GM12878 (cell line): ENCODE results near the gene ERAL1. TPM values are rescaled to one million over a fixed set of nuclear protein-coding genes. Genes with fewer than 3 reads are reported as not detected.
"Not testable (repeated sequence)": the region's sequence is repeated elsewhere in the genome, so short reads cannot be mapped to it uniquely, and the experiment has no call there.

Experiments used
- ATAC-seq: fragments of 200-7000 bp; cut with Tn5 transposase; 3 replicates; pipeline ENCODE4 v1.9.1; 2020; ENCODE audit warnings: mild to moderate bottlenecking, moderate library complexity
- BruUV-seq: library from RNA; stranded (reverse); fragments of 400-500 nt; replicated peaks from 2 replicates; lab custom pipeline; 2021; lab: Mats Ljungman, UMichigan
- CTCF ChIA-PET: fragments of 300-600 bp; sonication (Branson Sonifier 250); formaldehyde crosslinking; extraction: SDS; loops from one replicate; lab custom pipeline; 2021; ENCODE audit warnings: inconsistent platforms; lab: Yijun Ruan, JAX
- POLR2A ChIA-PET: fragments of 350-600 bp; formaldehyde crosslinking; extraction: SDS; loops from one replicate; lab custom pipeline; 2021; ENCODE audit warnings: inconsistent platforms; lab: Charles Lee
- RAD21 ChIA-PET: fragments of 300-600 bp; sonication (Branson Sonifier 250); formaldehyde crosslinking; loops from one replicate; lab custom pipeline; 2023; ENCODE audit warnings: antibody characterized with exemption; ENCODE audit not compliant: unreplicated experiment; lab: Charles Lee
- SMC1A ChIA-PET: fragments of 300-600 bp; sonication (Branson Sonifier 250); formaldehyde crosslinking; loops from one replicate; lab custom pipeline; 2023; ENCODE audit not compliant: unreplicated experiment, uncharacterized antibody; lab: Charles Lee
- DNase-seq: peaks from one replicate; pipeline ENCODE4 v3.0.0-alpha.2; 2011; ENCODE audit warnings: low read depth, low spot score
- FAIRE-seq: peaks from 3 replicates; lab custom pipeline; 2011; peaks lifted over from hg19 to GRCh38; lab: Jason Lieb, UNC
- H2AFZ ChIP-seq: 2 replicates; pipeline ENCODE4 v1.6.0; 2011; ENCODE audit warnings: low read depth, low read length, control low read depth; ENCODE audit not compliant: control insufficient read depth
- H3K27ac ChIP-seq: 2 replicates; pipeline ENCODE4 v1.5.1; 2011; ENCODE audit warnings: control low read depth; ENCODE audit not compliant: control insufficient read depth, insufficient read depth
- H3K27me3 ChIP-seq, 2 experiments: replicated peaks in 1 of 2; 2 replicates each; pipeline versions ENCODE4 v1.6.0 to v1.6.1; 2011; ENCODE audit warnings: low read length in 1 of 2; ENCODE audit not compliant: control insufficient read depth in 2 of 2, insufficient read depth in 2 of 2
- H3K36me3 ChIP-seq, 2 experiments: 2 replicates each; pipeline ENCODE4 v1.5.1; 2011; ENCODE audit warnings: low read length in 1 of 2; ENCODE audit not compliant: control insufficient read depth in 2 of 2, insufficient read depth in 2 of 2
- H3K4me1 ChIP-seq: 2 replicates; pipeline ENCODE4 v1.6.1; 2011; ENCODE audit warnings: mild to moderate bottlenecking, low read length, moderate library complexity, mixed read lengths; ENCODE audit not compliant: control insufficient read depth, insufficient read depth
- H3K4me2 ChIP-seq: 2 replicates; pipeline ENCODE4 v1.6.0; 2011; ENCODE audit warnings: control low read depth; ENCODE audit not compliant: control insufficient read depth, insufficient read depth
- H3K4me3 ChIP-seq: fragments of 200-600 bp; sonication (generic); 2 replicates; pipeline ENCODE4 v1.5.1; 2016
- H3K79me2 ChIP-seq: 2 replicates; pipeline ENCODE4 v1.6.0; 2011; ENCODE audit warnings: low read length; ENCODE audit not compliant: control insufficient read depth, insufficient read depth
- H3K9ac ChIP-seq: 2 replicates; pipeline ENCODE4 v1.8.0; 2011; ENCODE audit warnings: low read length, control low read depth, mixed read lengths; ENCODE audit not compliant: control insufficient read depth, insufficient read depth
- H3K9me3 ChIP-seq: replicated peaks from 3 replicates; pipeline ENCODE4 v1.5.1; 2011; ENCODE audit warnings: mild to moderate bottlenecking, low read length; ENCODE audit not compliant: control insufficient read depth, insufficient read depth
- H4K20me1 ChIP-seq: 2 replicates; pipeline ENCODE4 v1.6.0; 2011; ENCODE audit not compliant: control insufficient read depth, insufficient read depth
- BHLHE40 ChIP-seq, 2 experiments: fragments of 450-650 bp in 1 of 2; IDR thresholded peaks; 2 replicates each; pipeline ENCODE4 v1.6.1; 2011 to 2017; ENCODE audit warnings: low read depth in 2 of 2, borderline replicate concordance in 1 of 2, improper control_type of control experiment in 1 of 2, low read length in 1 of 2, mild to moderate bottlenecking in 1 of 2
- CEBPB ChIP-seq, 2 experiments: fragments of 150-350 bp in 1 of 2; IDR thresholded peaks; 2 replicates each; pipeline ENCODE4 v1.6.1; 2012 to 2014; ENCODE audit warnings: low read depth in 2 of 2, low read length in 2 of 2, borderline replicate concordance in 1 of 2, inconsistent platforms in 1 of 2
- EP300 ChIP-seq, 2 experiments: fragments of 150-350 bp in 1 of 2; IDR thresholded peaks; 2 replicates each; pipeline ENCODE4 v1.6.1; 2011 to 2012; ENCODE audit warnings: low read depth in 2 of 2, low read length in 2 of 2, borderline replicate concordance in 1 of 2, improper control_type of control experiment in 1 of 2, inconsistent platforms in 1 of 2; ENCODE audit not compliant: control insufficient read depth in 1 of 2
- MEF2A ChIP-seq: IDR thresholded peaks from 2 replicates; pipeline ENCODE4 v1.6.1; 2011; ENCODE audit warnings: low read depth, mild to moderate bottlenecking, low read length, moderate library complexity; ENCODE audit not compliant: insufficient read depth
- MEF2B ChIP-seq: fragments of 450-650 bp; IDR thresholded peaks from 2 replicates; pipeline ENCODE4 v1.6.1; 2018; ENCODE audit warnings: mild to moderate bottlenecking, moderate library complexity; ENCODE audit not compliant: partially characterized antibody, poor library complexity, severe bottlenecking
- MTA2 ChIP-seq: fragments of 450-650 bp; IDR thresholded peaks from 2 replicates; pipeline ENCODE4 v1.6.1; 2016; ENCODE audit warnings: low read depth, mild to moderate bottlenecking, moderate library complexity
- NBN ChIP-seq: fragments of 450-650 bp; IDR thresholded peaks from 2 replicates; pipeline ENCODE4 v1.6.1; 2016
- NFIC ChIP-seq: IDR thresholded peaks from 2 replicates; pipeline ENCODE4 v1.6.1; 2012; ENCODE audit warnings: low read depth, mild to moderate bottlenecking, inconsistent platforms, low read length, moderate library complexity
- YBX1 ChIP-seq: fragments of 450-650 bp; IDR thresholded peaks from 2 replicates; pipeline ENCODE4 v1.6.1; 2016; ENCODE audit warnings: antibody characterized with exemption
- ZNF384 ChIP-seq: IDR thresholded peaks from 2 replicates; pipeline ENCODE4 v1.6.1; 2012; ENCODE audit warnings: low read depth, mild to moderate bottlenecking, low read length, improper control_type of control experiment, borderline replicate concordance
- WGBS: methylation state at CpG from one replicate; pipeline ENCODE4 v1.1.6; 2016; ENCODE audit warnings: low lambda C conversion rate; ENCODE audit not compliant: insufficient replicate concordance, insufficient coverage; ENCODE audit errors: missing lambda C conversion rate; 5-methylcytosine and 5-hydroxymethylcytosine counted together
- in situ Hi-C: fragments of 300-500 bp; cut with MboI; formaldehyde crosslinking; loops from 9 replicates; pipeline ENCODE4 v1.14.3; 2018; ENCODE audit warnings: mixed read lengths
- intact Hi-C: fragments of 100-400 bp; cut with micrococcal nuclease; formaldehyde crosslinking; loops from one replicate; pipeline ENCODE4 v1.14.2; 2022; ENCODE audit not compliant: unreplicated experiment
- polyA plus RNA-seq, 11 experiments: library from polyadenylated mRNA; depleted of rRNA in 4 of 11; unstranded in 6 of 11; stranded (reverse) in 5 of 11; fragments of >200 nt; fragmentation: Nextera tagmentation in 4 of 11; fragmentation: Illumina TruSeq in 1 of 11; extraction: Ambion mirVana in 4 of 11; extraction: Trizol in 1 of 11; gene quantifications; 1 replicate in 1 of 11; 2 replicates in 10 of 11; pipeline versions ENCODE4 v1.2.1 to v1.2.3, GENCODE V29; 2011 to 2016; ENCODE audit warnings: inconsistent platforms in 2 of 11, missing spikeins in 2 of 11, low read depth in 1 of 11
- total RNA-seq, 4 experiments: library from RNA; depleted of rRNA in 3 of 4; stranded (reverse); fragments of >200 nt in 3 of 4; fragmentation: Illumina TruSeq in 1 of 4; extraction: Trizol in 1 of 4; gene quantifications; 2 replicates each; pipeline versions ENCODE4 v1.2.1 to v1.2.3, GENCODE V29; 2013 to 2021
- TF ChIP-seq, protein P1 (sequence below): fragments of 450-650 bp; IDR thresholded peaks from 2 replicates; pipeline ENCODE4 v1.6.1; 2016; ENCODE audit warnings: mild to moderate bottlenecking
- TF ChIP-seq, protein P2 (sequence below): fragments of 450-650 bp; IDR thresholded peaks from 2 replicates; pipeline ENCODE4 v1.6.1; 2017; ENCODE audit warnings: mild to moderate bottlenecking, moderate library complexity

ERAL1 gene
- total and polyA plus RNA-seq, 10 of the 15 experiments (the other 5 are each of a cell fraction or from before 2014, with no cell fraction given) = 27.7 to 175 (median 104) TPM

GRCh38 chr17:28893248-28894183 lies 38.7 kb downstream of the ERAL1 start:
- not testable (repeated sequence) for H4K20me1 ChIP-seq, H3K27me3 ChIP-seq, BruUV-seq, H2AFZ ChIP-seq, FAIRE-seq, H3K9me3 ChIP-seq, H3K36me3 ChIP-seq
- RAD21 ChIA-PET = interaction anchor here (0.8 to 3.4 kb wide), 15 partner anchors 9 to 247 kb away, joined by 3 to 22 read pairs (median 5); partner anchors contain the start of genes DHRS13, FAM222B, PHF12 and RPL23A
- Histone ChIP-seq H3K4me3 (peak overlapping the region; percentile 52; the same call in 1 of the 2 replicates), H3K79me2 (peaks cover 20% of the 10 kb centered on the region), H3K27ac (peak overlapping the region; percentile 95), H3K4me2 (peak overlapping the region; percentile 91), H3K4me1 (peaks cover 55% of the 10 kb centered on the region), H3K9ac (peak overlapping the region; percentile 68)
- in situ Hi-C loops (loop anchor here (25.0 kb wide), 1 partner anchor 1406 kb away; no protein-coding TSS in a partner anchor), intact Hi-C loops (loop anchor here (2.0 kb wide), 1 partner anchor 167 kb away; the partner anchor contains the start of gene TLCD1)
- DNase-seq (peak; percentile 90), ATAC-seq (peak; percentile 12)
- SMC1A ChIA-PET = interaction anchor here (1.0 to 4.3 kb wide), 16 partner anchors 8 to 168 kb away, joined by 3 to 19 read pairs (median 5); partner anchors contain the start of genes ERAL1, NEK8 and PHF12
- CTCF ChIA-PET = interaction anchor here (0.9 to 5.4 kb wide), 9 partner anchors 8 to 174 kb away, joined by 3 to 31 read pairs (median 4); partner anchors contain the start of genes DHRS13, FAM222B, NEK8 and RPL23A
- 2% methylated on average over 16 of the region's 16 CpGs for WGBS
- POLR2A ChIA-PET = interaction anchor here (0.6 to 3.5 kb wide), 18 partner anchors 8 to 249 kb away, joined by 3 to 24 read pairs (median 8); partner anchors contain the start of genes BLTP2, DHRS13, FAM222B and PHF12
- TF ChIP-seq CEBPB (IDR thresholded peaks at IDR 0.05; ENCODE audit: borderline replicate concordance in 1 of 2, low read depth in 2 of 2, low read length in 2 of 2) = 0 out of 4 replicates have a peak, but pooled peaks of 1 of the 2 experiments have one; percentile 2
- peak; percentile 62 for TF ChIP-seq MEF2B
- TF ChIP-seq, protein P1, sequence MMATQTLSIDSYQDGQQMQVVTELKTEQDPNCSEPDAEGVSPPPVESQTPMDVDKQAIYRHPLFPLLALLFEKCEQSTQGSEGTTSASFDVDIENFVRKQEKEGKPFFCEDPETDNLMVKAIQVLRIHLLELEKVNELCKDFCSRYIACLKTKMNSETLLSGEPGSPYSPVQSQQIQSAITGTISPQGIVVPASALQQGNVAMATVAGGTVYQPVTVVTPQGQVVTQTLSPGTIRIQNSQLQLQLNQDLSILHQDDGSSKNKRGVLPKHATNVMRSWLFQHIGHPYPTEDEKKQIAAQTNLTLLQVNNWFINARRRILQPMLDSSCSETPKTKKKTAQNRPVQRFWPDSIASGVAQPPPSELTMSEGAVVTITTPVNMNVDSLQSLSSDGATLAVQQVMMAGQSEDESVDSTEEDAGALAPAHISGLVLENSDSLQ = peak; percentile 96
- TF ChIP-seq NBN = peak; percentile 66; the same call in 1 of the 2 replicates
- TF ChIP-seq YBX1 = 0 out of 2 replicates have a peak, but pooled peaks have one; percentile 19
- peak; percentile 83; the same call in 1 of the 2 replicates for TF ChIP-seq NFIC
- TF ChIP-seq, protein P2, sequence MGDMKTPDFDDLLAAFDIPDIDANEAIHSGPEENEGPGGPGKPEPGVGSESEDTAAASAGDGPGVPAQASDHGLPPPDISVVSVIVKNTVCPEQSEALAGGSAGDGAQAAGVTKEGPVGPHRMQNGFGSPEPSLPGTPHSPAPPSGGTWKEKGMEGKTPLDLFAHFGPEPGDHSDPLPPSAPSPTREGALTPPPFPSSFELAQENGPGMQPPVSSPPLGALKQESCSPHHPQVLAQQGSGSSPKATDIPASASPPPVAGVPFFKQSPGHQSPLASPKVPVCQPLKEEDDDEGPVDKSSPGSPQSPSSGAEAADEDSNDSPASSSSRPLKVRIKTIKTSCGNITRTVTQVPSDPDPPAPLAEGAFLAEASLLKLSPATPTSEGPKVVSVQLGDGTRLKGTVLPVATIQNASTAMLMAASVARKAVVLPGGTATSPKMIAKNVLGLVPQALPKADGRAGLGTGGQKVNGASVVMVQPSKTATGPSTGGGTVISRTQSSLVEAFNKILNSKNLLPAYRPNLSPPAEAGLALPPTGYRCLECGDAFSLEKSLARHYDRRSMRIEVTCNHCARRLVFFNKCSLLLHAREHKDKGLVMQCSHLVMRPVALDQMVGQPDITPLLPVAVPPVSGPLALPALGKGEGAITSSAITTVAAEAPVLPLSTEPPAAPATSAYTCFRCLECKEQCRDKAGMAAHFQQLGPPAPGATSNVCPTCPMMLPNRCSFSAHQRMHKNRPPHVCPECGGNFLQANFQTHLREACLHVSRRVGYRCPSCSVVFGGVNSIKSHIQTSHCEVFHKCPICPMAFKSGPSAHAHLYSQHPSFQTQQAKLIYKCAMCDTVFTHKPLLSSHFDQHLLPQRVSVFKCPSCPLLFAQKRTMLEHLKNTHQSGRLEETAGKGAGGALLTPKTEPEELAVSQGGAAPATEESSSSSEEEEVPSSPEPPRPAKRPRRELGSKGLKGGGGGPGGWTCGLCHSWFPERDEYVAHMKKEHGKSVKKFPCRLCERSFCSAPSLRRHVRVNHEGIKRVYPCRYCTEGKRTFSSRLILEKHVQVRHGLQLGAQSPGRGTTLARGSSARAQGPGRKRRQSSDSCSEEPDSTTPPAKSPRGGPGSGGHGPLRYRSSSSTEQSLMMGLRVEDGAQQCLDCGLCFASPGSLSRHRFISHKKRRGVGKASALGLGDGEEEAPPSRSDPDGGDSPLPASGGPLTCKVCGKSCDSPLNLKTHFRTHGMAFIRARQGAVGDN = peak; percentile 73; the same call in 1 of the 2 replicates
- TF ChIP-seq ZNF384 = peak; percentile 78
- 0 out of 2 replicates have a peak, but pooled peaks have one; percentile 41 for TF ChIP-seq MEF2A
- peak; percentile 70; the same call in 1 of the 2 replicates for TF ChIP-seq MTA2
- 0 out of 4 replicates have a peak, but pooled peaks of 1 of the 2 experiments have one; percentile 27 for TF ChIP-seq EP300 (IDR thresholded peaks at IDR 0.05; ENCODE audit: borderline replicate concordance in 1 of 2, control insufficient read depth in 1 of 2, low read depth in 2 of 2, low read length in 2 of 2)
- 0 out of 4 replicates have a peak, but pooled peaks of 1 of the 2 experiments have one; percentile 25 for TF ChIP-seq BHLHE40 (IDR thresholded peaks at IDR 0.05; ENCODE audit: borderline replicate concordance in 1 of 2, low read depth in 2 of 2, low read length in 1 of 2)
